HG02973 (cell line): ENCODE measurements around the gene EXOC4.
"Not testable (repeated sequence)": the region's sequence is repeated elsewhere in the genome, so short reads cannot be mapped to it uniquely, and the experiment has no call there.

ENCODE experiments used
- ATAC-seq: cut with Tn5 transposase; IDR thresholded peaks from one replicate; pipeline ENCODE4 v1.9.1; 2021; ENCODE audit warnings: moderate library complexity; ENCODE audit not compliant: unreplicated experiment

The EXOC4 gene

DNA sequence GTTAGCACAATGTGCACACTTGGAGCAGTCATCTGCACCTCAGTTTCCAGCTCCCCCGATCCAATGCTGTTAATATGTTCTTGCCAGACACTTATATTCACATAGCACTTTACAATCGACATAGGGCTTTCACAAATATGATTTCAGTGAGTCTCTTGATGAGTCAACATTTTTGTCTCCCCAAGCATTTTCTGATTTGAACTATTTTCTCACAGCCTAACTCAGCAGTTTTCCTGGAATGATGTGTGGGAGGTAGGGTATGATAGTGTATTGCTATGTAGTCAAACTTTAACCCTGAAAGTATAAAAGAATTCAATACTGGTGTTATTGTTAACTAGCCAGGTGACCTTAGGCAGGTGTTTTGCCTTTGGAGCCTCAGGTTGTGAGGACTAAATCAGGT lies 791.8 kb downstream of the EXOC4 start:
- ATAC-seq: no peak

DNA sequence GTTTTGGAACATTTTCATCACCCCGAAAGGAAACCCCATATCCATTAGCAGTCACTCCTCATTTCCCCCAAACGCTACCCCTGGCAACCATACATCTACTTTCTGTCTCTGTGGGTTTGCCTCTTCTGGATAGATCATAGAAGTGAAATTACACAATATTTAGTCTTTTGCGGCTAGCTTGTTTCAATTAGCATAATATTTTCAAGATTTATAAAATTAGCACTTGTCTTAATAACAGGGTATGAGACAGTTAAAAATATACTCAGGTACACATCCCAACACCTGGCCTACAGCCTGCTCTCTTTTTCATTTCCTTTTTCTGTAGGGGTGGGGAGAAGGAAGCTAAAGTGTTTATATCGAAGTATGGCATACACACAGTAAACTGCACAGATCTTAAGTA lies 792.8 kb downstream of the EXOC4 start:
- no peak for ATAC-seq

DNA sequence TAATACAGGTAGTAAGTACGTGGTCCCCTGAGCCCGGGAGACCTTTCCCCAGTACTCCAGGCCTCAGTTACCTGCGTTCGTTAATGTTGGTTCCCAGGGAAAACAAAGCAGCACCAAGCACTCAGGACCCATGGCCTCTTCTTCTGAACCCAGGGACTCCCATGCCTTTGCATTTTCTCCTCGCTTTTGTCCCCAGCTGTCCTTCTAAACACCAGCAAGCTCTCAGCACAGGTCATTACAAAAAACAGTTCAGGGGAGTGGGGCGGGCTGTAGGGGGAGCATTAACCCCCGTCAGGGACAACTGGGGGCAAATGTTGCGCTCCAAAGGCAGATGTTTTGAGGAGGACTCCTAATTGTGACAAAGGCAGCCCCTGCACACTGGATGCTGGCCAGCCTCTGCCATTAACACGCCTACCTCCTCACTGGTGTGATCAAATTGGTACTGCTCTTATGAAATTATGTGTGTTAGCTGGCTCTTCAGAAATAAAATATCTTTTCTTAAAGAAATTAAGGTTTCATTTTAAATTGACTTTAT lies 793.8 kb downstream of the EXOC4 start:
- no peak for ATAC-seq

DNA sequence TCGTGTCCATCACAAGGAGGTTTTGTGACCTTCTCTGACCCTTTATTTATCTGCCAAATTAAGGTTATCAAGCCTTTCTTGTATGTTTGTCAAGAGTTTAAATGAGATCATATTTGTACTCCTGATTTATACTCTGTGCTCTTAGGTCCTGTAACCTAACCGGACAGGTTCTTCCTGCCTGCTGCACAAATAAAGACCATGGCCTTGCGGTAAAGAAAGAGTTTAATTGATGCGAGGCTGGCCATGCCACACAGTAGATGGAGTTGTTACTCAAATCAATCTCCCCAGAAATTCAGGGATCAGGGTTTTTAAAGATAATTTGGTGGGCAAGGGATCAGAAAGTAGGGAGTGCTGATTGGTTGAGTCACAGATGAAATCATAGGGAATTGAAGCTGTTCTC lies 794.8 kb downstream of the EXOC4 start:
- ATAC-seq: no peak

DNA sequence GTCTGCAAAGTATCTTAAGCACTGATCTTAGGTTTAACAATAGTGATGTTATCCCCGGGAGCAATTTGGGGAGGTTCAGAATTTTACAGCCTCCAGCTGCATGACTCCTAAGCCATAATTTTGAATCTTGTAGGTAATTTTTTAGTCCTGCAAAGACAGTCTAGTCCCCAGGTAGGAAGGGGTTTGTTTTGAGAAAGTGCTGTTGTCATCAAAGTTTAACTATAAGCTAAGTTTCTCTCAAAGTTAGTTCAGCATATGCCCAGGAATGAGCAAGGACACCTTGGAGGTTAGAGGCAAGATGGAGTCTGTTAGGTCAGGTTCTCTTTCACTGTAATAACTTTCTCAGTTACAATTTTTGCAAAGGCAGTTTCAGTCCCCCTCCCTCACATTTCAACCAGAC lies 795.3 kb downstream of the EXOC4 start:
- no peak for ATAC-seq

DNA sequence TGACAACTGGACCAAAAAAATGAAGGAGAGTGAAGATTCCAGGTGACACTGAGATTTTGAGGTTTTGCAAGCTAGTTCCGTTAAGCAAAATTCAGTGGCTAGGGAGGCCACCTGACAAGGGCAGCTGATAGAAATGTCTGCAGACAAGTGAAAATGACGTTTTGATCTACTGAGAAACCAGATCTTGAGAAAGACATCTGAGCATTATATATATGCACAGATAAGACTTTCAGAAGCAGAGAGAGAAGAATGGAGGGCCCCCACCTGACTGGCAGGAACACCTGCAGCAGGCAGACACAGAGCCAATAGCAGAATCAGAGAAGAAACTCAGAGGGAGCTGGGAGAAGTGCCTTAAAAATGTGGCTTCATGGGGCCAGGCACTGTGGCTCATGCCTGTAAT lies 798.1 kb downstream of the EXOC4 start:
- ATAC-seq: no peak

DNA sequence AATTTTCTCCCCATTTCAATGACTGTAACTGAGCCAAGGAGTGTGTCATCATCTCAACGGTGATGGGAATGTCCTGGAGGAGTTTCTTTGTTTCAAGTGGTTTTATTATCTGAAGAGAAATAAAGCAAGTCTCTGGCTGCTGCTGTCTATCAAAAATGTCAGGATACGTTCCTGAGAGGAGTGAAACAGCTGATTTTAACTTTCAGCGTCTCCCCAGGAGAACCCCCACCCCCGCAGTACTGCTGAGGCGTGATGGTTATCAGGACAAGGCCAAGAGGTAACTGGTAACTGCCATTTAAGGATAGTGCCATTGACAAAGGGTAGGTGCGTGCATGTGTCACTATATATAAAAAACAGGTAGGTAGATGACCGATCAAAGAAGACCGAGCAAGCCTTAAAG lies 803.9 kb downstream of the EXOC4 start:
- no peak for ATAC-seq

DNA sequence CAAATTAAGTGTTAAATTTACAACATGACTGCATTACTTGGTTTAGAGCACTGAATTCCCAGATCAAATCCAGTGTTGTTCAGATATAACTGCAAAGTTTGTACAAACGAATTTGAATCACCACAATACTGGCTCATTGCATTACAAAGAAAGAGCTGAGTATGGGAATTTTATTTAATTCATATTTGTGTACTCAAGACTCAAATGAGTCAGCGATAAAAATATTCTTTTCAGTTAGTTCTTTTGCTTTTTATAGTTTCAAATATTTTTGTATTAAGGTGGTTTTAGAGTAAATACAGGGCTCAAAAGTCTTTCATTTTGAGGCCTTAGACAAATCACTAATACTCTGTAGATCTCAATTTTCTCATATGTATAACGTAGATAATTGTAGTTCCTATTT lies 805.6 kb downstream of the EXOC4 start:
- ATAC-seq: no peak

DNA sequence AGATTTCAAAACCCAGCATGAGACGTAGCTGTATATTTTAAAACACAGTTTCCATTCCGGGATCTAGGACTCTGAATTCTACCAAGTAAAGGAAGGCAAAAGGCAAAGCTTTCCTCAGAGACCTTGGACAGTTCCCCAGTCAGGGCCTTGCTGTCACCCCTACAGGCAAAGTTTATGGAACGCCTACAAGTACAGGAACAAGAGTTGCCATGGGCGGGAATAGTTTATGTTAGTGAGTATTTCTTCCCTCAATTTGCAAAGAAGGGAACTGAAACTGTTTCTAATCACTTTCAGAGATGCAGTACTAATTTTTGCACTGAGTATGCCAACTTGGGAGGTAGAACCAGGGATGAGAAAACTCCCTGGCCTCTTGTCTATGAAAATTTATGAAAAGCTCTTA lies 806.1 kb downstream of the EXOC4 start:
- no peak for ATAC-seq

DNA sequence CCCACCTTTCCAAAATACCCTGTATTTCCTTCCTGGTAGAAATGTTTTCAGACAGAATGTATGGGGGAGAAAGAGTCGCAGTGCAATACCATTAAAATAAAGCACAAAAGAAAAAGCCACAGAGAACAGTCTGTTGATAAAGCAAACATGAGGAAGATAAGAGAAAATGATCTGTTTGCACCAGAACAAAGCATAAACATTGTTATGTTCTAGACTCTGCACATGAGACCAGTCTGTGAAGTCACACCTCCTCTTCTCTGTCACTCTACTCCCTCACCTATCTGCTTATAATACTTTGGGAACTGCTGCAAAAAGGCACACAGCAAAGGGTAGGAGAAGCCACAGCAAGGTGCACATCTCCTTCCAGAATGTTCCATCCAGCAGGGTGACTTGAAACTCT lies 807.0 kb downstream of the EXOC4 start:
- ATAC-seq: no peak

DNA sequence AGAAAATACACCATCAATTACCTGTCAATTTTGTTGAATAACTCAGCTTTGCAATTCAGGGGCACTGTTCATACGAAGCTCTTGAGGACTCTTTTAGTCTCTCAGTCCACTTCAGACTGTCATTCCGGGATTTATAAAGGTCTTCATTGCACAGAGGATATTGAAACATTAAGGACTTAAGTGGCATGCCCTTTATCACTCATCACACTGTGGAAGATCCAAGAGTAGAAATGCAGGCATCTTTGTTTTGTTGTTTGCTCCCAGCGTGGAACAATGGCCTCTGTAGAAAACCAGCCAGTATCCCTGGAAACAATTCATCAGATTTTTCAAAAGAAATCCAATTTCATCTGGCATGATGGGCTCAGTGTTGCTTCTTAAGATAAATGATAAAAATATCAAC lies 808.0 kb downstream of the EXOC4 start:
- no peak for ATAC-seq

DNA sequence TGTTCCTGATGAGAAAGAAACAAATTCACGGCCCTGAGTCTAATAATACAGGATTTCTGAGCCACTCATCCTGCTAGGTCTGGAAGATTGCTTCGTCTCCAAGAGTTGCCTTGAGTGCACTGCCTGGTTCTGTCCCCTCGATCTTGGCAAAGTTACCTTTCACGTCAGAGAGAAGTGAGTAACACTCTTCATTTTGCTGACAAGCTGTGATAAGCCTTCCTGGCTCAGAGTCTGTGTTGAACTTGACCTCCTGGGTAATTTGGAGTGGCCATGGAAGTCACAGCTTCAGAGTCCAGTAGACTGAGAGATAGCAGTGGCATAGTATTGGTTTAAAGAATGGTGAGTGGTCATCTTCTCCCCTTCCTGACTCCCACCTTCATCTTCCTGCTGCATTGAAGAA lies 809.6 kb downstream of the EXOC4 start:
- no peak for ATAC-seq

DNA sequence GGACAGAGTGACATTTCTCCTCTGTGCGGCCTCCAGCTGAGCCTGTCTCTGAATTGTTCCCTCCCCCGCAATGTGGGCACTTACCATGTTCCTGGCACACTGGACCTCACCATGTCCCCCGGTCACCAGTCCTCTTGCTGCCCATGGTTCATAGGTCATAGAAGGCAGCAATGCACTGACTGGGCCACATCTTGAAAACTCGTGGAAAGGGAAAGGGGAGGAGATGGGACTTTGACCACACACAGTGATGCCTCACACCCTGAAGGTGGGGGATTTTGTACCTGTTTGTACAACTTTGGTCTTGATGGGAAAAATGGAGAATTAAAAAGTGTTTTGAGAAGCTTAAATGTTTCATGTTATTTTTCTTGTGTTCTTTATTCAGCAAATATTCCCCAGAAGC lies 812.5 kb downstream of the EXOC4 start:
- no peak for ATAC-seq

DNA sequence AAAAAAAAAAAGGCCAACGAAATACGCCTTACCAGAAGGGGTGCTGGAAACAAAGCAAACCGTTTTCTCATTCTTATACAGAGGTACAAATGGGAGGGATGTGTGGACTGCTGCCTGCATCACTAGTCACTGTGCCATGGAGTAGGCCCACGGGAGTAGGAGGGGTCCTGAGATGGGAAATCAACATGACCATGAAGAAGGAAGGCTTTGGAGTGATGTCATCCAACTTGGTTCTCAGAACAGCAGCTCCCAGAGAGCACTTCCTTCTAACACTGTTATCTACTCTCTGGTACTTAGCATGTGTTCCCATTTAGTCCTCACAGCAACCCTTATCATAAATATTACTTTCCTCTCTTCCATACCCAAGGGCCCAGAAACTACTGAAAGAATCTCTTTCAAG lies 814.3 kb downstream of the EXOC4 start:
- ATAC-seq: no peak

DNA sequence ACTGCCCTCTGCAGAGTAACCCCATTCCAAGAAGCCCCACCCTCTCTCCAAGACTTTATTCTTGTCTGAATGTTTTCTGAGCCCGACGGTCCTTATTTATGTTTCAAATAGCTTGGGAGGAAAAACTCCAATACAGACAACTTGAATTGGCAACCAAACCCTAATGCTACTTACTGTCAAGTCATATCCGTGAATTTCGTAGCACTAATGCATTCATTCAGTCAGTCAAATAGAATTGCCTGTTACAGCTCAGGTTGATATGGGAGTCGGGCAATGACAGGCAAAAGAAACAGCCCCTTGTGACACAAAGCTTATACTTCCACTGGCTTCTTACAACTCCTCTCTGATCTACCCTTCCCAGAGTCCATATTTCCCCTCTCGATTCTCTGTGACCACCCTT lies 815.8 kb downstream of the EXOC4 start:
- no peak for ATAC-seq

DNA sequence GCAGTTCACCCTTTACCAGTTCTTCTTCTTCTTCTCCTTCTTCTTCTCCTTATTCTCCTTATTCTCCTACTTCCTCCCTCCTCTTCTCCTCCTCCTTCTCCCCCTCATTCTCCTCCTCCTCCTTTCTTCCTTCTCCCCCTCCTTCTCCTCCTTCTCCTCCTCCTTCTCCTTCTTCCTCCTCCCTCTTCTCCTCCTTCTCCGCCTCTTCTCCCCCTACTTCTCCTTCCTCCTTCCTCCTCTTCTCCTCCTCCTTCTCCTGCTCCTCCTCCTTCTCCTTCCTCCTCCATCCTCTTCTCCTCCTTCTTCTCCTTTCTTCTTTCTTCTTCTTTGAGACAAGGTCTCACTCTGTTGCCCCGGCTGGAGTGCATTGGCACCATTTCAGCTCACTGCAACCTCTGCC lies 816.3 kb downstream of the EXOC4 start:
- ATAC-seq: no peak

DNA sequence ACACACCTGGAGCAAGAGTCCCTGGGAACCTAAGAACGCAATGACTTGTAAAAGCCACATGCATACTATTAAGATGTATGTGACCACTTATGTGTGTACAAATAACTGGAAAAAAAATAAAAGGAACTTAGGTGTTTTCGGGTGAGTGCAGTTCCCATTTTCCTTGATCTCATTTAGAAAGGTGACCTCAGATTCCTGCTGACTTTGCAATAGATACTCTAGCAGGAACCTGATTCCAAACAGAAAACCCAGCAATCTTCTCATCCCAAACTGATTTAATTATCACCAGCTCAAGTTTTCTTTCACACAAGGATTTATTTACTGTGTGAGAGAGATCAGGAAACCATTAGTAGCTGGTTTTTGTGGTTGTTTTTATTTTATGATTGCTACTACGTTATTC lies 817.8 kb downstream of the EXOC4 start:
- ATAC-seq: no peak

DNA sequence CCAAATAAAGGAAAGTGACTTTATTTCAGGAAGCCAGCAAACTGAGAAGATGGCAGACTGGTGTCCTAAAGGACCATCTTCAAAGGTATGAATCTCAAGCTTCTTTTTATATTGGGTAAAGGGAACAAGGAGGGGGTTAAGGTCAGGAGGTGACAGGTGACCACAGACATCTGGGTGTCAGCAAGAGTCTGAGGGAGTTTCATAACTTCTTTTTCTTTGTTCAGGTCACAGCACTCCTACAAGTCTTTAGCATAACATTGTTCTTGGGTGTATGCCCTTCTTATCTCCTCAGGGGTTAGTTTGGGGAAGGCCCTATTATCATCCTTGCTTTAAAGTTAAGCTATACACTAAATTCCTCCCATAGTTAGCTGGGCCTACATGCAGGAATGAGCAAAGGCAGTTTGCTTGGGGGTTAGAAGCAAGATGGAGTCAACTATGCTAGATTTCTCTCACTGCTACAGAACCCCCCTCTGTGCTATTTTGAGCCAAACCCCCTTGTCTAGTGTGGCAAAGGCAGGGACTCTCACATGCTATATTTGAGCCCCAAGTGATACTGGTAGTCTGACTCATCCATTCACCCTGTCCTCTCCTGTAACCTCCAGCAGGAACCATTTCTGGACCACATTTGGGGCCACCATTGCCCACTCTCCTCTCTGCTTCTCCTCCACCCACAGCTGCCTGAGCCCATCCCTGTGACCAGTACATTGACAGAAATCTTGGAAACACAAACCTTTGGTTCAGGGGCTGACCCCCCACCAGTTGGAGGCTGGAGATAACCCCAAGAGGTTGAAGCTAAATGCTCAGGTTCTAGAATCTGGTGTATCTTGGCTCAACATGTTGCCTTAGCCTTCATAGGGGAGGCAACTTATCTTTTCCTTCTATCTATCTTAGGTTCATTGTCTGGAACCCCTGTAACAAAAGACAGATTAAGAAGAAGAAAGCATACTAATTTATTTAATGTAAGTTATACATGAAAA lies 818.8 kb downstream of the EXOC4 start:
- peak; percentile 83 for ATAC-seq

DNA sequence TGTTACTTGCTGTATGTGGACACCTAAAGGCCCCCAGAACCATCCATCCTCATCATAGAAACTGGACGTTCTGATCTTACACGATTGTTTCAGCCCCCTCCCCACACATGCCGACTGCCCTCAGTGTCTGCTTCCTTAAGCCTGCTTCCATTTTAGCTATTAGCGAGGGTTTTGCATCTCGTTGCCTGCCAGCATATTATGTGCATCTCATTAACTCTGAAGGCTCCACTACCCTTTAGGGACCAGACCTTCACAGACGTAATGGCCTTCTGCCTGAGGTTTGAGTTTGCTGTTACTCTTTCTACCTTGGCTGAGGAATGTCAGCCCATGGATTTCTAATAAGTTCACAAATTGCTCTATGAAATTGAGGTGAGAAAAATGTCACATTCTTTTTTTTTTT lies 820.4 kb downstream of the EXOC4 start:
- ATAC-seq: no peak

DNA sequence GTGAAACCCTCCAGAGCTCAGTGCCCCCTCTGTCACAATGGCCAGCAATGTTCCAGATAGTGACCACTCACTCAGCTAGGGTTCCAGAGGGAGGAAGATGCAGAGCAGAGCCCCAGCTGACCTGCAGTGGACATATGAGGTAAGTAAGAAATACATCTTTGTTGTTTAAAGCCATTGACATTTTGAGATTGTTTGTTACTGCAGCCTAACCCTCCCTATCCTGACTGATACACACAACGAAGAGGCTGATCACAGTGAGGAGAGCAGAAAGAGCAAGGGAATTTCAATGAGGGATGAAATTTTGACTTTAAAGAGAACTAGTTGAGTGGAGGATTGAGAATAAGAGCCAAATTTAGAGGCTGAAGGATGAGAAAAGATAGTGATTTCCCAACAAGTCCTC lies 822.9 kb downstream of the EXOC4 start:
- no peak for ATAC-seq

DNA sequence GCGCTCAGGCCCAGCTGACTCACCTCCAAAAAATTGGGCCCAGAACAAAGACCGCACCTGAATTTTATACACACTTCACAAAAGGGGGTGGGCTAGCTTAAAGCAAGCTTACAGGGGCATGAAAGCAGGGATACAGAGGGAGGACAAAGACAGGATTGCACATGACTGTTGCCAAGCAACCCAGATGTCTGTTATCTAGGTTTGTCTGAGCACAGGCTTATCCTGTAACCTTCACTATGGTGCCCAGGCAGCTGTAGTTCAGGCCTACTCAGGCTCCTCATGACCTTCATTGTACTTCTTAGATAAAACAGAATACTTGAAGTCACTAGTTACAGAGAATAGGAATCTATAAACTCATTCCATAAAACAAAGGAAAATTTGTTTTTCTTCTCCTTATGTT lies 824.7 kb downstream of the EXOC4 start:
- ATAC-seq: not testable (repeated sequence)

DNA sequence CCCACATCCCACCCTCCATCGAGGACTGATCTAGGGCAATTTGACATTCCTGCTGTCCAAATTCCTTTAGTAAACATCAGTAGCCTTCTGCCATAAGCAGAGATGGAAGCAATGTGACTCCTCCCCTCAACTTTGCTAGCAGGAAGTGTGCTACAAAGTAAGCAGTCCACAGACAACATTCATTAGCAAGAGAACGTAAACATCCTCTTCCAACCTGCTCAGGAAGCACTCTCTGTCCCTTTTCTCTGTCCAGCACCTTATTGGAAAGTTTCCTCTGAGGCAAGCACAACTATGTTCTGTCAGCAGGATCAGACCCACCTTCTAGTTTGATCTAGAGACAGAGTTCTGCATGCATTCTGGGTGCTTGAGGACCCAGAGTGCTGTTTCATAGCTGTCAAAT lies 826.1 kb downstream of the EXOC4 start:
- ATAC-seq: no peak

DNA sequence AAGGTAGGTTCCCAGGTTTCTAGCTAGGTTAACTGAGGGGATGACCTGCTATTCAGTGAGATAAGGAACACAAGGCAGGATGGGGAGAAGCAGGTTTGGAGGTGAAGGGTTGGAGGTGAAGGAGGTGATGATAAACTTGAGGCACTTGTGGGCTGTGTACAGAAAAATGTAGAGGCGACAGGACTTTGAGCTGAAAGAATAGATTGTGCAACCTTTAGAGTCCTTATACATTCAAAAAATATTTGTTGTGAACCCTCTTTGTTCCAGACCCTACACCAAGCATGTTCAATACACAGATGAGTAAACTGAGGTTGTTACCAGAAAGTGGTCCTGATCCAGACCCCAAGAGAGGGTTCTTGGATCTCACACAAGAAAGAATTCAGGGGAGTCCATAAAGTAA lies 828.8 kb downstream of the EXOC4 start:
- ATAC-seq: no peak
